PFSK-1 (cell line): Measurements from ENCODE around the gene TMEM131.

Experiments
- FOXP2 ChIP-seq: optimal IDR thresholded peaks from 2 replicates; pipeline ENCODE3; 2011; ENCODE audit warnings: borderline replicate concordance, control low read depth, inconsistent platforms; ENCODE audit not compliant: insufficient read depth; ENCODE audit errors: extremely low read length, extremely low read depth
- POLR2AphosphoS5 ChIP-seq: IDR thresholded peaks from 2 replicates; pipeline ENCODE4 v1.6.1; 2012; ENCODE audit warnings: low read depth, mild to moderate bottlenecking, control low read depth, low read length, moderate library complexity
- REST ChIP-seq, 2 experiments: IDR thresholded peaks; 2 replicates each; pipeline versions ENCODE4 v1.6.1 to v1.8.0; 2011 to 2012; ENCODE audit warnings: low read depth in 2 of 2, low read length in 2 of 2, control low read depth in 1 of 2, inconsistent platforms in 1 of 2, mild to moderate bottlenecking in 1 of 2, moderate library complexity in 1 of 2; ENCODE audit not compliant: insufficient read depth in 1 of 2
- SIN3A ChIP-seq: IDR thresholded peaks from 2 replicates; pipeline ENCODE4 v1.6.1; 2012; ENCODE audit warnings: mild to moderate bottlenecking, low read length, moderate library complexity, borderline replicate concordance; ENCODE audit not compliant: insufficient read depth
- TAF1 ChIP-seq: IDR thresholded peaks from 2 replicates; pipeline ENCODE4 v1.6.1; 2012; ENCODE audit warnings: low read length, control low read depth, borderline replicate concordance; ENCODE audit not compliant: insufficient read depth

Gene TMEM131

GRCh38 chr2:97913846-97914245 lies 81.9 kb downstream of the TMEM131 start:
- TF ChIP-seq POLR2AphosphoS5 (no peak), SIN3A (no peak), TAF1 (no peak), REST (IDR thresholded peaks at IDR 0.05; ENCODE audit: insufficient read depth in 1 of 2, low read depth in 2 of 2, low read length in 2 of 2) (no peak)

- TF ChIP-seq TAF1 (no peak), REST (IDR thresholded peaks at IDR 0.05; ENCODE audit: insufficient read depth in 1 of 2, low read depth in 2 of 2, low read length in 2 of 2) (no peak), SIN3A (no peak), FOXP2 (no peak), POLR2AphosphoS5 (no peak)
Measured at GRCh38 chr2:97911922-97912575, 83.7 kb downstream of the TMEM131 start.

GRCh38 chr2:97911206-97911921 lies 84.4 kb downstream of the TMEM131 start:
- TF ChIP-seq TAF1, result no peak
- TF ChIP-seq SIN3A, result no peak
- TF ChIP-seq POLR2AphosphoS5, result no peak
- TF ChIP-seq FOXP2, result no peak
- no peak for TF ChIP-seq REST (IDR thresholded peaks at IDR 0.05; ENCODE audit: insufficient read depth in 1 of 2, low read depth in 2 of 2, low read length in 2 of 2)

- no peak for TF ChIP-seq SIN3A
- no peak for TF ChIP-seq REST (IDR thresholded peaks at IDR 0.05; ENCODE audit: insufficient read depth in 1 of 2, low read depth in 2 of 2, low read length in 2 of 2)
- no peak for TF ChIP-seq POLR2AphosphoS5
- TF ChIP-seq FOXP2, result no peak
- no peak for TF ChIP-seq TAF1
Measured at GRCh38 chr2:97910403-97911205, 85.1 kb downstream of the TMEM131 start.
